Measurements from ENCODE around the gene LRRC9.

GRCh38 chr14:59939828-59940227, 19.9 kb downstream of the LRRC9 start:
- TF ChIP-seq CTCF (IDR thresholded peaks at IDR 0.05; ENCODE audit: low read length): no peak
- no peak for TF ChIP-seq EZH2 (optimal IDR thresholded peaks at IDR 0.05; ENCODE audit: low read depth, low read length)
- no peak for TF ChIP-seq EZH2phosphoT487 (IDR thresholded peaks at IDR 0.05; ENCODE audit: low read length)

All from MM.1S (cell line).